Iris pigment epithelial cell (primary cell): ENCODE measurements around the gene MICAL3.
"Not testable (repeated sequence)": the region's sequence is repeated elsewhere in the genome, so short reads cannot be mapped to it uniquely, and the experiment has no call there.

Experiments used
- DNase-seq: peaks from one replicate; pipeline ENCODE4 v3.0.0-alpha.2; 2011; ENCODE audit warnings: low read depth

MICAL3 gene

DNA sequence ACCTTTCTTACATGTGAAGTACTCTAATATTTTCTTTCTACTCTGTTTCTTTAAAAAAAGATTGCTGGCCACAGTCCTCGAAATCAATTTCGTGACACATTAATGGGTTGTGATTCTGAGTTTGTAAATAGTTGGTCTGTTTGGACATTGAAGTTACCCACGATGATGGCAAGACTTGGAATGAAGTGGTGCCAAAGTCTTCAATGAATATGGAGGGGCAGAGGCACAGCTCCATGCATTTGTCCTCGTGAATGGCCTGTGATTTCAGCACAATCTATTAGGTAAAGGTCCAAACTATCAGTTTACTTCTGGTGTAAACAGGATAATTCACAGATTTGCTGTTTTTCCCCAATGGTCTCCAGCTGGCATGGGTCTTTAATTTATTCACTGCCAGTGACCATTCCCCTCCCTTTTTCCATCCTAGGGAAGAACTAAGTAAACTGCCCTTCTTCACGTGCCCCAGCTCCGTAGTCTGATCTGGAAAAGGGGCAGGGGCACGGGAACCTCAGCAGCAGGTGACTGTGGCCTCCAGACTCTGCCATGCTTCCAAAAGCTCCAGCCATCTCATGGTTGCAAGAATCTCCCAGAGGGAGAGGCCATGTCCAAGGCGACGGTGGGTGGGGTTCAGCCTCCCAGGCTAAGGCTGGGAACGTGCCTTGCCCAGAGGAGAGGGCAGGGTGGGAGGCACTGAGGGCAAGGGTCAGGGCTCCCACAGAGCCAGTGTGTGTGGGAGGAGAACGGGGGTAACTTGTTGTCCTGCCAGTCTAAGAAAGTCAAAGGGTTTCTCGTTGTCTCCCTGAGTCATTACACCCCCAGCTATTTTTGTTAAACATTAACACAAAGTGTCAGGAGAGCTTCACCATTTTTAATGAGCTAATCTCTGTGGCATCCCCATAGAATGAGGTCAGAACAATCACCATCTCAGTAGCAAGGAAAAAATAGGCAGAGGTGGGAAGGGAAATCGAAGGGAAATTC, 36.6 kb upstream of the MICAL3 start:
- DNase-seq: peak; percentile 65

DNA sequence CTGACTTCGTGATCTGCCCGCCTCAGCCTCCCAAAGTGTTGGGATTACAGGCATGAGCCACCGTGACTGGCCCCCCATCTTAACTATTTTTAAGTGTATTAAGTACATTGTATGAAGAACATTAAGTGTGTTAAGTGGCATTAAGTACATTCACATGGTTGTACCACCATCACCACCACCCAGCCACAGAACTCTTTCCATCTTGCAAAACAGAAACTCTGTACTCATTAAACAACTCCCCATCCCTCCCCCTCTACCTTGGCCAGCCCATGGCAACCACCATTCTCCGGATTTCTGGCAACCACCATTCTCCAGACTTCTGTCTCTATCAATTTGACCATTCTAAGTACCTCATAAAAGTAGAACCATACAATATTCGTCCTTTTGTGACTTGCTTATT, 35.6 kb upstream of the MICAL3 start:
- no peak for DNase-seq

DNA sequence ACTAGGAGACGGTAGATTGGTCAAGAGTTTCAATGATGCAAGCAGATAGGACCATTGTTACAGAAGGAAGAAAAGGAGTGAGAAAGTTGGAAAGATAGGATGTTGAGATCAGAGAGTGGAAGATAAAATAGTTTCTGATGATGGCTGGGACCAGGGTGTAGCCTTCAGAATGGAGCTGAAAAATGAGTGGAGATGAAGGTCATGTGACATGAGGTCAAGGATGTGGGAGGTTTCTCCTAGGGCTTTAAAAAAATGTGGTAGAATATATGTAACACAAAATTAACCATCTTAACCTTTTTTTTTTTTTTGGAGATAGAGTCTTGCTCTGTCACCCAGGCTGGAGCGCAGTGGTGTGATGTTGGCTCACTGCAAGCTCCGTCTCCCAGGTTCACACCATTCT, 35.1 kb upstream of the MICAL3 start:
- no peak for DNase-seq

DNA sequence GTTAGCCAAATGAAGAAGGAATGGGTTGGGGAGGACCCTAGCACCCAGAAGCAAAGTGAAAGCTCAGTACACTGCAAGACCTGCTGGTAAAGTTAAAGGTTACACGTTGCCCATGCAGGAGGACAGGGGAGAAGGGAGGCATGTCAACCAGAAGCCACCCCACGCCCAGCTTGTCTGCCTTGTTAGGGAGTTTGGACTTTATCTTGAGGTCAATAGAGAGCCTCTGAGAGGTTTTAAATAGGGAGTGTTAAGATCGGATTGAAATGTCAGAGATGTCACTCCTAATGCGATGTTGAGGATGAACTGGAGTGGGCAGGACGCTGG, 34.7 kb upstream of the MICAL3 start:
- no peak for DNase-seq

DNA sequence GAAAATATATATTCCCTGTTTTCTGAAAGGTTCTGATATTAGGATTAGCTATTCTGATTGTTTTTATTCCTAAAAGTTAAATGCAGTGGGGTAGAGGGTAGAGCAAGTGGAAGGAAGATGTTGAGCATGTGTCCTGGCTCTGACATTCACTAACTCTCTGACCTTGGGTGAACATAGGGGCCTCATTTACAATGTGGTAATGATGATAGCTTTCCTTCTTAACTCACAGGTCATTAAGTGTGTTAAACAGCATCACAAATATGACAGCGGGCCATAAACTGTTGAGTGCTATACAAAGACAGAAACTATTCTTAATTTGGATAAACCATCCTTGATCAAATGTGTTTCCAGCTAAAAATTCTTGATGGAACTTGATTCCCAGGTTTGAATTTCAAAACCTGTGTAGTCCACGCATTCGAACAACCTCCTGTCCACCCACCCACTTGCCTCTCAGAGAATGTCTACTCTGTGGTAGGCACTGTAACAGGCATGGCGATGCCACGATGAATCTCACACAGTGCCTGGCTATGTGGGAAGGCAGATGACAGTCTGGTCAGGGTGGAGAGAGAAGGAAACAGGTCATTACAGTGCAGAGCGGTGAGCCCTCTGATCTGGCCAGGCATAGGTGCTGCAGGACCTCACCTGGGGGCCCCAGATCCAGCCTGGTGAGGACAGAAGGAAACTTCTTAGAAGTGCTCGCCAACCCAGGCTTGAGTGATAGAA, 34.2 kb upstream of the MICAL3 start:
- DNase-seq: no peak

DNA sequence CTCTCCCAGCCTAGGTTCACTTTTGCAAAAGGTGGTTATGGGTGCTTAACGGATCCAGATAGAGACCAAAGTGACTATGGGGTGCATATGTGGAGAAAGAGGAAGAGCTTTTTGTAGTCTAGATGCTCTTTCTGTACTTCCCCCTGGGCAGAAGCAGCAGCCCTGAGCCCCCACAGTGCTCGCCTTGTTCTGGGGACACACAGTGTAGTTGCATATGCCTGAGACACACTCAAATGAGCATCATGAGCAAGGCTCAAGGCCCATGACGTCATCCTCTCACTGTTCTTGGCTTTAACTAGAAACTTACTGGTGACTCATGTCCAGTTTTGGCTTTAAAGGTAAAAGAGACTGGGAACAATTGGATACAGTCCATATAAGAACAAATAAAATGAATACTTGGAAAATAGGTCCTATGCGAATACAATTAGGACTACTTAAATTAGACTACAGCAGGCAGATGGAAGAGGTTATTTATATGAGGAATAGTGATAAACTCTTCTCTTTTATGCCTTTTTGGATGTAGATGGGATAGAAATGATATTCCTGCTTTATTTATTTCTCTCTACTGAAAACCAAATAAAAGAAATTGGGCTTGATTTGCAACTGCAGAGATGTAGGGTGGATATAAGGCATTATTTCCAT, 33.3 kb upstream of the MICAL3 start:
- peak; percentile 98 for DNase-seq

DNA sequence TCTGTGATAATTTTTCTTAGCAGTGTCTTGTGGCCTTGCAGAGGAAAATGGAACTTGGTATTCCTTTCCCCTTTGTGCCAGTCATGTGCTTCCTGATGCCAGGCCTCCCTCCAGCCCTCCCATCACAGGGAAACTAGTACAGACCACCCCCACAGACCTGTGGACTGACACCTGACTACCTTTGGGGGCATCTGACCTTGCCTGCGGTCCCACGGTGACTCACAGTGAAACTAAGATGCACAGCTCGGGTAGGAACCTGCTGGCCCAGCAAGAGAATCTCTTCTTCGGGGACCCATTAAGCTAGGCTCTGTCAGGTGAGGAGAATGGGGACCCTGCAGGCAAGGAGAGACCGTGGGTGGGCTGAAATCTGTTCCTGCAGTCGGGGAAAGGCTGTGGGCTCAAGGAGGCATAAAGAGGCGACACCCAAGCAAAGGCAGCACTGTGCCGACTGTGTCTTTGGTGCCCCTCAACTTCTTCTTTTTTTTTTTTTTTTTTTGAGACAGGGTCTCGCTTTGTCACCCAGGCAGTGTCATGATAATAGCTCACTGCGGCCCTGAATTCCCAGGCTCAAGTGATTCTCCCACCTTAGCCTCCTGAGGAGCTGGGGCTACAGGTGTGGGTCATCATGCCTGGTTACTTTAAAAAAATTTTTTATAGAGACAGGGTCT, 32.6 kb upstream of the MICAL3 start:
- no peak for DNase-seq

DNA sequence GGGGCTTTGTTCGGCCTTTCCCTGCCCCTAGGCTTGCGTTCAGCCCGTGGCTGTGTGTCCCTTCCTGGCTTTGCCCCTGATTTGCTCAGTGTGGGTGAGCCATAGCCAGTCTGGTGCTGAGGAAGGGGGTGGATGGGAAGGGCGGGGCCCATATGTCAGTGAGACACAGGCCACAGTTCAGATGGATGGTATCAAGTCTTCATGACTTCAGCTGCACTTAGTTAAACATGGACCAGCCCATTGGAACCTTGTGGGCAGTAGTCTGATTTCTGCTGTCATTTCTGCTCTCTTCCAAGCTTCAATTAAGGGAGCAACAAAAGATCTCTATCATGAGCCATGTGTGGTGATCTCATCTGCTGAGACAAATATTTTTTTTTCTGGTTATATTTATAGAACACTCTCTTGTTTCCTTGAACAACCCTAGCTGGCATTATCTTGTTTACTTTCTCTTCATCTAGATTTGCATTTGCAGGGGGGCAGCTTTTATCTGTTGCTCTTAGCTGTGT, 31.9 kb upstream of the MICAL3 start:
- DNase-seq: peak; percentile 53

DNA sequence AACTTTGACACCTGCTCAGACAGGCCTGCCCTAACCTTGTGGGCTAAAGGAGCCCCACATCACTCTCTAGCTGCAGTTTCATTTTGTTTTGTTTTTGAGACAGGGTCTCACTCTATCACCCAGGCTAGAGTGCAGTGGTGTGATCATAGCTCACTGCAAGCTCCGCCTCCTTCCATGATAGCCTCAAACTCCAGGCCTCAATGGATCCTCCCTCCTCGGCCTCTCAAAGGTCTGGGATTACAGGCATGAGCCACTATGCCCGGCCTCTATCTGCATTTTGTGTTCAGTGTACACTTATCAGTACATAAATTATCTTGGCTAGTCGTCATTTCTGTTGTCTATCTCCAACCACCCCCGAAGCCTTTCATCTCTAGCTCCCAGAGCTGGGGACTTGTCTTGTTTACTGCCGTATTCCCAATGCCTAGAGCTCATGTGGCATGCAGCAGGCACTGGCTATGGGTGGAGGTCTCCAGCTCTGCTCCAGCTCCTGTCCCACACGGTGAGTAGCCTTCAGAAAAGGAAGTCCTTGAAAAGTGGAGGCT, 31.3 kb upstream of the MICAL3 start:
- no peak for DNase-seq

DNA sequence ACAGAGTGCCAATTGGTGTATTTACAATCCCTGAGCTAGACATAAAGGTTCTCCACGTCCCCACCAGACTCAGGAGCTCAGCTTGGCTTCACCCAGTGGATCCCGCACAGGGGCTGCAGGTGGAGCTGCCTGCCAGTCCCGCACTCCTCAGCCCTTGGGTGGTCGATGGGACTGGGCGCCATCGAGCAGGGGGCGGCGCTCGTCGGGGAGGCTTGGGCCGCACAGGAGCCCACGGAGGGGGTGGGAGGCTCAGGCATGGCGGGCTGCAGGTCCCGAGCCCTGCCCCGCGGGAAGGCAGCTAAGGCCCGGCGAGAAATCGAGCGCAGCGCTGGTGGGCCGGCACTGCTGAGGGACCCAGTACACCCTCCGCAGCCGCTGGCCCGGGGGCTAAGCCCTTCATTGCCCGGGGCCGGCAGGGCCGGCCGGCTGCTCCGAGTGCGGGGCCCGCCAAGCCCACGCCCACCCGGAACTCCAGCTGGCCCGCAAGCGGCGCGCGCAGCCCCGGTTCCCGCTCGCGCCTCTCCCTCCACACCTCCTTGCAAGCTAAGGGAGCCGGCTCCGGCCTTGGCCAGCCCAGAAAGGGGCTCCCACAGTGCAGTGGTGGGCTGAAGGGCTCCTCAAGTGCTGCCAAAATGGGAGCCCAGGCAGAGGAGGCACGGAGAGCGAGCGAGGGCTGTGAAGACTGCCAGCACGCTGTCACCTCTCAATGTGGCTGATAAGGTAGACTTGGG, 29.0 kb upstream of the MICAL3 start:
- DNase-seq: not testable (repeated sequence)

DNA sequence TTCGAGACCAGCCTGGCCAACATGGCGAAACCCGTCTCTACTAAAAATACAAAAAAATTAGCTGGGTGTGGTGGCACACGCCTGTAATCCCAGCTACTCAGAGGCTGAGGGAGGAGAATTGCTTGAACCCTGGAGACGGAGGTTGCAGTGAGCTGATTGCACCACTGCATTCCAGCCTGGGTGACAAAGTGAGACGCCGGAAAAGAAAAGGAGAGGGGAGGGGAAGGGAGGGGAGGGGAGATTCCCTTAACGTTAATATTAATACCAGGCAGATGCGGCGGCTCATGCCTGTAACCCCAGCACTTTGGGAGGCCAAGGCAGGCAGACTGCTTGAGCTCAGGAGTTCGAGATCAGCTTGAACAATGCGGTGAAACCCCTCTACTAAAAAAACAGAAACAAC, 26.8 kb upstream of the MICAL3 start:
- peak; percentile 28 for DNase-seq

DNA sequence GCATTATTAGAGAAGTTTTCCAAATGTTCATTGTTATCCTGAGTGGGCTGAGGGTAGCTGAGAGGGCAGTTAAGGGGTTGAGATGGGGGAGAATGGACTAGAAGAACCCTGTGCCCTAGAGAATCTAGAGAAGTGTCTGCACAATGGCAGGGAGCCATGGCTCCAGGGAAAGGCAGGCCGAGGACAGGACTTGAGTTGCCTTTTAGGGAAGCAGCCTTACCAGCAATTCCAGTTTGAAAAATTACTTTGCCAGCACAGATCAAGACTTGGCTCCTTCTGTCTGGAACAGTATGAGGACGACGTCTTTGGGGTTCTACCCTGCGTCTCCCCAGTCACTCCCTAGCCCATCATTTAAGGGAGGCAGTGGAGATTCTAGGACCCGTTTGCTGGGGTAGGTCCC, 25.7 kb upstream of the MICAL3 start:
- no peak for DNase-seq

DNA sequence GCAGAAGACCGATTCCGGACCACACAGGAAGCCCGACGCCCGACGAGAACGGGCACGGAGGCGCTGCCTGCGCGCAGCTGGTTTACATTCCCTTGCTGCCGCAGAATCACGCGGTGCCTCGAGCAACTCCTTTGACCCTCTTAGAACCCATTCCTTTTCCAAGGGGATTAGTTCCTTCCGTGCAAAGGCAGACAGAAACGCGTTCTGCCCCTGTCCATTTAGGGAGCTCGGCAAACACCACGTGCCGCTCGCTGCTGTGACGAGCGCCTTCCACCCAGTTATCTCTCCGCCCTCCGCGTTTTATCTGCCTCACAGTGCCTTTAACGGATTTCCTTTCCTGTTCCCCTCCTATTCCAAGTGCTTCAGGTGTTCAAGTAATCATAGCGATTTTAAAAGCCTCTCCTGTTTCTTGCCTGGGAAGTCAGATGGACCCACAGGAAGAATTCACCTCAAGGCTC, 24.1 kb upstream of the MICAL3 start:
- DNase-seq: peak; percentile 70

DNA sequence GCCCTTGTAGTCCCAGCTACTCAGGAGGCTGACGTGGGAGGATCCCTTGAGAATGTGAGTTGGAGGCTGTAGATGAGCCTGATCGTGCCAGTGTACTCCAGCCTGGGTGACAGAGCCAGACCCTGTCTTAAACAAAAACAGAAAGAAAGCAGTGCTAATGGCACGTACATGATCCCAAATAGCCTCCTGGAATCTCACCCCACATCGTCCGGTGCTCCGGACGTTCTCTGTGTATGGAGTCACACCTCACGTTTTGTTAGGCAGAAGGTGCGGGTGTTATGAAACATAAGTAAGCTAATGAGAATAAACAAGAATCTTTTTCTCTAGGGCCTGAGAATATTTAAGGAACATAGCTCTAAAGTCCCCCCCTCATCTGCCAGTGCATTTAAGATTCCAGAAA, 23.7 kb upstream of the MICAL3 start:
- DNase-seq: no peak

DNA sequence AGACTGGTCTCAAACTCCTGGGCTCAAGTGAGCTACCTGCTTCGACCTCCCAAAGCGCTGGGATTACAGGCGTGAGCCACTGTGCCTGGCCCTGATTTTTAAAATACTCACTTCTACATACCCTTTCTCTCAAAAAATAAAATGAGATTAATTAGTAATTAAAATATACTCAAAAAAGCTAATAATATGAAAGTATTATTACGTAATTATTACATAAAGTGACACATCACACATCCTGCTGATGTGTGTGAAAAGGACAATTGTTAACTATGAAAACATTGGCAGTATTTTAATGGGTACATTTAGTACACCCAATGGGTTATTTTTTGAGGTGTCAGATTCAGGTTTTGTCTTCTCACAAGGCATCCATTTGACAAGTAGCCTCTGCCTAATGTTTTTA, 21.4 kb upstream of the MICAL3 start:
- no peak for DNase-seq

DNA sequence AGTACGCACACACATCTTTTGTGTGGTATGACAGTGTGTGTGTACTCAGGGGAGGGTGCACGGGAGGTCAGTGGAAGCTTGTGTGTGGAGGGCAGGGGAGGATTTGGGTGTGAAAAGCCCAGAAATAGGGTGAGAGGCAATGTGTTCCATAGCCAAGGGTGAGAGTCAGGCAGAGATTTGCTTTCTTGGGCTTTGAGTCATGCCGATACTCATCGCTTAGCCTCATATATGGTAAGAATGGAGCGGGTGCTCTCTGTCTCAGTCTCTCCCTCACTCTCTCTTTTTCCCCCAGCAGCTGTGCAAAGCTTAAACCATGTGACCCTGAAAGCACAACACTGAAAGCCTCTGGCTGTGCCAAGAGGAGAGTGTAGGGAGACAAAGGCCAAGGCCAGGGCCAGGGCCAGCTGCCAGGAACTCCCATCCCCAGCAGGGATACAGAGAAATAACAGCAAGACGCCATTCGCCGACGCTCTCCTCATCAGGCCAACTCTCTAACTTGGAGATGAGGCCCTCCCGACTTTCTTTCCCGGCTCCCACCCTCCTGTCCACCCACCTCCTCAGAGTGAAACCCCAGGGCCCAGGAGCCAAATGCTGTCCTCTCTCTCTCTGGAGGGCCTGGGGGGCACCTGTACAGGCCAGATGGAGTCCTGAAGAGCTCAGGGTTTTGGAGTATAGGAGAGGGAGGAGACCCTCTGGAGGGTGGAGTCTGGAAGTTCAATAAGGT, 20.3 kb upstream of the MICAL3 start:
- DNase-seq: no peak

DNA sequence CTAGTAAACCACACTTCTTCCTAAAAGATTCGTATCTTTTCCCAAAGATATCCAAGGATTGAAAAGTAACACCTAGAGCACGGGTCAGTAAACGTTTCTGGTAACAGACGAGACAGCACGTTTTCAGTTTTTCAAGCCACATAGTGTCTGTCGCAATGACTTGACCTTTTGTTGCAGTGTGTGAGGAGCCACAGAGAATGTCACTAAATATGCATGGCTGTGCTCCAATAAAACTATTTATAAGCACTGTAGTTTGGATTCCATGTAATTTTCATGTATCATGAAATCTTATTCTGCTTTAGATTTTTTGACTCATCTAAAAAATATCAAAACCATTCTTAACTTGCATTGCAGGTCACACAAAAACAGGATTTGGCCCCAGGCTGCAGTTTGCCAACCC, 18.3 kb upstream of the MICAL3 start:
- DNase-seq: no peak

DNA sequence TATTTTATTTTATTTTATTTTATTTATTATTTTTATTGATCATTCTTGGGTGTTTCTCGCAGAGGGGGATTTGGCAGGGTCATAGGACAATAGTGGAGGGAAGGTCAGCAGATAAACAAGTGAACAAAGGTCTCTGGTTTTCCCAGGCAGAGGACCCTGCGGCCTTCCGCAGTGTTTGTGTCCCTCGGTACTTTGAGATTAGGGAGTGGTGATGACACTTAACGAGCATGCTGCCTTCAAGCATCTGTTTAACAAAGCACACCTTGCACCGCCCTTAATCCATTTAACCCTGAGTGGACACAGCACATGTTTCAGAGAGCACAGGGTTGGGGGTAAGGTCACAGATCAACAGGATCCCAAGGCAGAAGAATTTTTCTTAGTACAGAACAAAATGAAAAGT, 16.5 kb upstream of the MICAL3 start:
- DNase-seq: not testable (repeated sequence)

DNA sequence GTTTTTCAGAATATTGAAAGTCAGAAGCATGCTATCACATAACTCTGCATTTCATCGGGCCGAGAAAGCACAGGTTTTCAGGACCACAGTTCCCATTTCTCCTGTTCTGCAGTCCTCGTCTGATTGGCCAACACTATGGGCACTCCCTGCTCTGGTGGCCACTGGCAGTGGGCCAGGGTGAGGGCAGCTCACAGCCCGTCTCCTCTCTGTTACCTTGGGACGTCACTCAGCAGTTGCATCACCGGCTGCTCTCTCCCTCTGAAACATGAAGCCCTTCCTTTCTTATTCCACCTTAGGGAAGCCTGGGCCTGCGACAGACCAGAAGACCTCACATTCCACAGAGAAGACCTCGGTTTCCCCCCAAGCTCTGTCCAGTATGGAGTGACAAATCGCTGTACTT, 11.4 kb upstream of the MICAL3 start:
- peak; percentile 68 for DNase-seq

DNA sequence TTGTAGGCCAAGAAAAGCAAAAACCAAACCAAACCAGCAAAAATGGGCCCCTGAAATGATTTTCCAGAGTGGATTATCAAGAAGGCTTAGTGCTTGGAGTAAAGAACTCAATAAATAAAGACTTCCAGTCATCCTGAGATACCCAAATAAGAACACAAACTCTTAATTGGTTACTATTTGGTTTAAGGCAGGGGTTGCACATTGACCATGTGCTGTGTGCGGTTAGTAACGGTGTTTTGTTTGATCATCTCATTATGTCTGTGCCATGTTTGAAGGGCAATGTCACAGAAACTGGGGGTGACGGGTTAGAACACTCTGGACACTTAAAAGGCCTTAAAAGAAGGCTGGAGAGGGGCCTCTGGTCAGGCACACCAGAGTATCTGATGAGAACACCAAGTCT, 9.7 kb upstream of the MICAL3 start:
- DNase-seq: no peak
